Stomach (tissue), 4 donors: Measurements from ENCODE around the gene BOLA3.

ENCODE experiments used
- CTCF ChIP-seq, 7 experiments: fragments of 450-650 bp in 4 of 7; fragments of 200-600 bp in 3 of 7; sonication (generic) in 3 of 7; IDR thresholded peaks; one replicate each; pipeline ENCODE4 v1.5.1; 2016 to 2019; ENCODE audit warnings: antibody characterized with exemption in 7 of 7, control low read depth in 2 of 7, mild to moderate bottlenecking in 1 of 7
- EP300 ChIP-seq: sonication (generic); formaldehyde crosslinking; IDR thresholded peaks from one replicate; pipeline ENCODE4 v1.6.1; 2017; ENCODE audit warnings: antibody characterized with exemption
- POLR2AphosphoS5 ChIP-seq, 3 donors: sonication (generic); formaldehyde crosslinking; IDR thresholded peaks; one replicate each; pipeline ENCODE4 v1.6.1; 2016; ENCODE audit warnings: antibody characterized with exemption in 3 of 3

GRCh38 chr2:74100254-74101216 lies 47.2 kb downstream of the BOLA3 start:
- TF ChIP-seq CTCF (IDR thresholded peaks at IDR 0.05) = no peak
- TF ChIP-seq POLR2AphosphoS5 (IDR thresholded peaks at IDR 0.05) = no peak
- no peak for TF ChIP-seq EP300
